Measurements from ENCODE around the gene S100A2. TPM values are rescaled to one million over a fixed set of nuclear protein-coding genes. Genes with fewer than 3 reads are reported as not detected.

Gene S100A2
- total RNA-seq, 2 experiments from 2014 or later = 0.50 TPM; not detected in 1

DNA sequence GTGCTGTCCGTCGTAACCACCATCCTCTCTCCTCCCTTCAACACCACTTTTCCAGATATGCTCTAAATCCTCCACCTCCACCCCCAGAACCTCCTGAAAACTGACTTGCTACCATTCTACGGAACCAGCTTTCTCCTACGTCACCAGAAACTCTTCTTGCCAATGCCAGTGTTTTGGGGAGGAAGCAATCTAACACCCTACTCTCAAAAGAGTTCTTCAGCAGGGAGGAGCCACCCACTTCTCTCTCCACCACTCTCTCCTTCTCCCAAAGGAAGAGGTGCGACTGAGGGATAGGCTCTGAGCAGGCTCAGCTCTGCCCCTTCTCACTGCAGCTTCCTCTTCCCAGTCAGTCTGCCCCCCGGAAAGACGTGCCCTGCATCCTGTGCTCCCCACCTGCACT, 6.1 kb upstream of the S100A2 start:
- H3K9me3 Mint-ChIP-seq = no peaks in the 10 kb centered on the region
- ATAC-seq (no peak), DNase-seq (no peak)
- no peaks in the 10 kb centered on the region for H3K36me3 Mint-ChIP-seq (ENCODE audit: low read depth)
- intact Hi-C loops (cut with micrococcal nuclease) = no loop called here
- CTCF ChIA-PET = interaction anchor here (0.7 to 7.7 kb wide), 23 partner anchors 8 to 157 kb away, joined by 3 to 191 read pairs (median 6); partner anchors contain the start of genes CHTOP, NPR1, S100A1 and S100A13
- POLR2A ChIA-PET = interaction anchor here (0.7 to 6.3 kb wide), 7 partner anchors 8 to 76 kb away, joined by 3 to 80 read pairs (median 4); partner anchors contain the start of genes CHTOP and S100A6
- TF ChIP-seq CTCF (IDR thresholded peaks at IDR 0.05) = no peak
- peaks cover 3% of the 10 kb centered on the region for H3K27me3 Mint-ChIP-seq
- peaks cover 41% of the 10 kb centered on the region for H3K4me1 Mint-ChIP-seq (ENCODE audit: low read depth)
- no peak overlapping the region for H3K4me3 Mint-ChIP-seq
- H3K27ac Mint-ChIP-seq = peak overlapping the region; percentile 27

GRCh38 chr1:153570874-153571273, 5.2 kb upstream of the S100A2 start:
- Mint-ChIP-seq H3K27ac (no peak overlapping the region), H3K4me3 (no peak overlapping the region), H3K4me1 (ENCODE audit: low read depth) (peaks cover 48% of the 10 kb centered on the region), H3K9me3 (no peaks in the 10 kb centered on the region), H3K27me3 (peaks cover under 1% of the 10 kb centered on the region), H3K36me3 (ENCODE audit: low read depth) (no peaks in the 10 kb centered on the region)
- TF ChIP-seq CTCF (IDR thresholded peaks at IDR 0.05) = no peak
- intact Hi-C loops (cut with micrococcal nuclease) = no loop called here
- DNase-seq (no peak), ATAC-seq (no peak)
- POLR2A ChIA-PET = interaction anchor here (1.5 to 6.3 kb wide), 2 partner anchors 36 to 63 kb away, joined by 5 to 80 read pairs; partner anchors contain the start of genes CHTOP and S100A6
- CTCF ChIA-PET = interaction anchor here (1.0 to 7.7 kb wide), 7 partner anchors 10 to 61 kb away, joined by 3 to 191 read pairs (median 14); partner anchors contain the start of genes S100A14, S100A5 and S100A6

DNA sequence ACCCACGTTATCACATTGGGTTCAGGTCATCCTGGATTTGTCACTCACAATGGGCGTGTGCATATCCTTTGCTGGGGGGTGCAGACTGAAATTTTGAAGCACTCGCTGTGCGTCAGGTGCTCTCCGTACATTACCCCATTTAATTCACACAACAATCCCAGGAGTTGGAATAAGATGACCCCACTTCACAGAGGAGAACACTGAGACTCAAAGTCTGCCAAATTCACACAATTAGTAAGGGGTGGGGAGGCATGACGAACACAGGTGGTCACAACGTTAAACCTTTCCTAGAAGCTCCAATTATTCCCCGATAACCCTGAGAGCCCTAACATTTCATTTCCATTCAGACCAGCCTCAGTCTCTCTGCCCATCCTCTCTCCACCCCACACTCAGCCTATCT, 3.8 kb upstream of the S100A2 start:
- TF ChIP-seq CTCF (IDR thresholded peaks at IDR 0.05) = no peak
- intact Hi-C loops (cut with micrococcal nuclease) = loop anchor here (2.0 kb wide), 1 partner anchor 37 kb away; no protein-coding TSS in a partner anchor
- ChIA-PET CTCF (interaction anchor here (1.0 to 7.7 kb wide), 8 partner anchors 25 to 417 kb away, joined by 3 to 191 read pairs (median 7); partner anchors contain the start of genes RAB13, S100A14, S100A4 and S100A6), POLR2A (interaction anchor here (1.0 to 6.3 kb wide), 2 partner anchors 28 to 35 kb away, joined by 3 to 80 read pairs; partner anchors contain the start of gene S100A6)
- peaks cover 55% of the 10 kb centered on the region for H3K4me1 Mint-ChIP-seq (ENCODE audit: low read depth)
- DNase-seq (no peak), ATAC-seq (no peak)
- no peak overlapping the region for H3K27ac Mint-ChIP-seq
- no peaks in the 10 kb centered on the region for H3K9me3 Mint-ChIP-seq
- no peaks in the 10 kb centered on the region for H3K36me3 Mint-ChIP-seq (ENCODE audit: low read depth)
- H3K4me3 Mint-ChIP-seq = no peak overlapping the region
- no peaks in the 10 kb centered on the region for H3K27me3 Mint-ChIP-seq

GRCh38 chr1:153568367-153569099, 2.9 kb upstream of the S100A2 start:
- H3K36me3 Mint-ChIP-seq (ENCODE audit: low read depth) = no peaks in the 10 kb centered on the region
- peak overlapping the region; percentile 29 for H3K4me3 Mint-ChIP-seq
- ATAC-seq (peak; percentile 32), DNase-seq (peak; percentile 90)
- H3K27ac Mint-ChIP-seq = peak overlapping the region; percentile 63
- H3K4me1 Mint-ChIP-seq (ENCODE audit: low read depth) = peaks cover 55% of the 10 kb centered on the region
- no peaks in the 10 kb centered on the region for H3K9me3 Mint-ChIP-seq
- peak; percentile 99 for TF ChIP-seq CTCF (IDR thresholded peaks at IDR 0.05)
- intact Hi-C loops (cut with micrococcal nuclease) = loop anchor here (2.0 kb wide), 1 partner anchor 36 kb away; no protein-coding TSS in a partner anchor
- CTCF ChIA-PET = interaction anchor here (0.7 to 7.7 kb wide), 32 partner anchors 9 to 103 kb away, joined by 3 to 191 read pairs (median 4); partner anchors contain the start of genes CHTOP, ILF2, S100A14 and S100A4
- POLR2A ChIA-PET = interaction anchor here (0.8 to 6.3 kb wide), 7 partner anchors 9 to 56 kb away, joined by 3 to 80 read pairs (median 3); partner anchors contain the start of genes S100A4 and S100A6
- no peaks in the 10 kb centered on the region for H3K27me3 Mint-ChIP-seq

Data from activated CD8-positive, alpha-beta T cell treated with anti-CD3 and anti-CD28 coated beads for 36 hours (primary cell).